Spleen (tissue), 7 donors: ENCODE results near the gene ATG7.

ENCODE experiments used
- POLR2A ChIP-seq, 3 donors: fragments of 450-650 bp; IDR thresholded peaks; one replicate each; pipeline ENCODE4 v1.5.1; 2017; ENCODE audit warnings: antibody characterized with exemption in 3 of 3, mild to moderate bottlenecking in 1 of 3
- POLR2AphosphoS5 ChIP-seq, 3 donors: sonication (generic); formaldehyde crosslinking; IDR thresholded peaks; one replicate each; pipeline ENCODE4 v1.5.1; 2017; ENCODE audit warnings: antibody characterized with exemption in 3 of 3
- TF ChIP-seq, protein P1 (sequence below), 11 experiments: fragments of 200-600 bp in 7 of 11; fragments of 450-650 bp in 4 of 11; sonication (generic) in 4 of 11; IDR thresholded peaks in 8 of 11; conservative IDR thresholded peaks in 3 of 11; 1 replicate in 7 of 11; 2 replicates in 4 of 11; pipeline versions ENCODE4 v1.4.0 to v1.8.0; 2016 to 2021; ENCODE audit warnings: antibody characterized with exemption in 11 of 11, inconsistent platforms in 4 of 11, mild to moderate bottlenecking in 1 of 11
- donor health status: DM: no; HTN: no; CAD: no; lungs with moderate emphysema.
- donor health status: DM: no; HTN: no; CAD: no.
- donor health status: DM: no; HTN: no; CAD: no.

DNA sequence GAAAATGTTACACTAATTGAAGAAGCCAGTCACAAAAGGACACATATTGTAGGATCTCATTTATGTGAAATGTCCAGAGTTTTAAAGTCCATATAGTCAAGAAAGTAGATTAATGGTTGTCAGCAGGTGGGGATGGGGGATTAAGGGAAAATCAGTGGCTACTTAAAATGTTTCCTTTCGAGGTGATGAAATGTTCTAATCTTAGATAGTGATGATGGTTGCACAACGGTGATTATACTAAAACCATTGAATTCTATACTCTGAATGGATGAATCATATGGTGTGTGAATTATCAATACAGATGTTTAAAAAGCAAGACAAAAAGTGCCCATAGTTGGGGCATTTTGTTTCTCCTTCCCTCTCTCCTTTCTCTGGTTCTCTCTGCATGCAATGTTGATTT is 164.6 kb downstream of the ATG7 start:
- TF ChIP-seq, protein P1, sequence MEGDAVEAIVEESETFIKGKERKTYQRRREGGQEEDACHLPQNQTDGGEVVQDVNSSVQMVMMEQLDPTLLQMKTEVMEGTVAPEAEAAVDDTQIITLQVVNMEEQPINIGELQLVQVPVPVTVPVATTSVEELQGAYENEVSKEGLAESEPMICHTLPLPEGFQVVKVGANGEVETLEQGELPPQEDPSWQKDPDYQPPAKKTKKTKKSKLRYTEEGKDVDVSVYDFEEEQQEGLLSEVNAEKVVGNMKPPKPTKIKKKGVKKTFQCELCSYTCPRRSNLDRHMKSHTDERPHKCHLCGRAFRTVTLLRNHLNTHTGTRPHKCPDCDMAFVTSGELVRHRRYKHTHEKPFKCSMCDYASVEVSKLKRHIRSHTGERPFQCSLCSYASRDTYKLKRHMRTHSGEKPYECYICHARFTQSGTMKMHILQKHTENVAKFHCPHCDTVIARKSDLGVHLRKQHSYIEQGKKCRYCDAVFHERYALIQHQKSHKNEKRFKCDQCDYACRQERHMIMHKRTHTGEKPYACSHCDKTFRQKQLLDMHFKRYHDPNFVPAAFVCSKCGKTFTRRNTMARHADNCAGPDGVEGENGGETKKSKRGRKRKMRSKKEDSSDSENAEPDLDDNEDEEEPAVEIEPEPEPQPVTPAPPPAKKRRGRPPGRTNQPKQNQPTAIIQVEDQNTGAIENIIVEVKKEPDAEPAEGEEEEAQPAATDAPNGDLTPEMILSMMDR (IDR thresholded peaks at IDR 0.05 in 8 of 11, conservative IDR thresholded peaks at IDR 0.05 in 3 of 11), result no peak
- TF ChIP-seq POLR2A (IDR thresholded peaks at IDR 0.05) (no peak), POLR2AphosphoS5 (IDR thresholded peaks at IDR 0.05) (no peak)
